Ovary (tissue), 3 donors: ENCODE results near the gene DNAJB8.

ENCODE experiments used
- POLR2A ChIP-seq: fragments of 450-650 bp; IDR thresholded peaks from one replicate; pipeline ENCODE4 v1.6.1; 2017; ENCODE audit warnings: antibody characterized with exemption, mild to moderate bottlenecking, moderate library complexity
- TF ChIP-seq, protein P1 (sequence below), 3 donors: fragments of 450-650 bp in 2 of 3; fragments of 200-600 bp in 1 of 3; IDR thresholded peaks; one replicate each; pipeline versions ENCODE4 v1.5.1 to v1.8.0; 2016 to 2022; ENCODE audit warnings: antibody characterized with exemption in 3 of 3, mild to moderate bottlenecking in 1 of 3
- donor health status: DM: no; HTN: no; CAD: no.

DNA sequence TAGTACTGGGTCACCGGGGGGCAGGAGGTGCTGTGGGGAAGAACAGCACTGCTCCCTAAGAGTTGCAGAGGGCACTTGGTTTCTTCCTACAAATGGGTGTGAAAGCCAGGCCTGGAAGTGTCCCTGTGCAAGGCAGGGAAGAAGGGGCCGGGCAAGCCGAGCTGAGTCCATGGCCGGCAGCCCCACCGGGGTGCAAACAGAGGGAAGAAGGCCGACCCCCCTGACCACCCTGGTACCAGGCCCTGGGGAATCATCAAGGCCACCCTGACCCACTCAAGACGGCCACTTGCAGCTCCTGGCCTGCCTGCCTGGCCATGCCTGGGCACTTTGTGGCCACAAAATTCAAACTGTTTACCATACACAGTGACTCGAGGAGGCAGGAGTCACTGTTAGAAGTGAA is 8.7 kb upstream of the DNAJB8 start:
- TF ChIP-seq POLR2A: no peak
- TF ChIP-seq, protein P1, sequence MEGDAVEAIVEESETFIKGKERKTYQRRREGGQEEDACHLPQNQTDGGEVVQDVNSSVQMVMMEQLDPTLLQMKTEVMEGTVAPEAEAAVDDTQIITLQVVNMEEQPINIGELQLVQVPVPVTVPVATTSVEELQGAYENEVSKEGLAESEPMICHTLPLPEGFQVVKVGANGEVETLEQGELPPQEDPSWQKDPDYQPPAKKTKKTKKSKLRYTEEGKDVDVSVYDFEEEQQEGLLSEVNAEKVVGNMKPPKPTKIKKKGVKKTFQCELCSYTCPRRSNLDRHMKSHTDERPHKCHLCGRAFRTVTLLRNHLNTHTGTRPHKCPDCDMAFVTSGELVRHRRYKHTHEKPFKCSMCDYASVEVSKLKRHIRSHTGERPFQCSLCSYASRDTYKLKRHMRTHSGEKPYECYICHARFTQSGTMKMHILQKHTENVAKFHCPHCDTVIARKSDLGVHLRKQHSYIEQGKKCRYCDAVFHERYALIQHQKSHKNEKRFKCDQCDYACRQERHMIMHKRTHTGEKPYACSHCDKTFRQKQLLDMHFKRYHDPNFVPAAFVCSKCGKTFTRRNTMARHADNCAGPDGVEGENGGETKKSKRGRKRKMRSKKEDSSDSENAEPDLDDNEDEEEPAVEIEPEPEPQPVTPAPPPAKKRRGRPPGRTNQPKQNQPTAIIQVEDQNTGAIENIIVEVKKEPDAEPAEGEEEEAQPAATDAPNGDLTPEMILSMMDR (IDR thresholded peaks at IDR 0.05): no peak
